K562 treated with DMSO at 1 percent for 12 hours (cell line): ENCODE results near the gene ZNF782. TPM values are rescaled to one million over a fixed set of nuclear protein-coding genes. Genes with fewer than 3 reads are reported as not detected.

ENCODE experiments used
- total RNA-seq: library from RNA; unstranded; fragments of 300-600 nt; gene quantifications from 2 replicates; pipeline ENCODE4 v1.2.3, GENCODE V29; 2022; ENCODE audit not compliant: insufficient read depth

The ZNF782 gene
- total RNA-seq = 1.2 and 4.7 TPM in 2 replicates

GRCh38 chr9:96853781-96854650, at the start of gene ZNF782:
ZNF782 (minus strand) TSS chr9:96854514; CDS start chr9:96851961, 2,553 bp downstream.

Other genes with a start within 250 kb of the ZNF782 start
- gene CDC14B, start 234.7 kb downstream of the ZNF782 start, total RNA-seq = 3.6 and 9.4 TPM in 2 replicates
- 5.4 and 5.7 TPM in 2 replicates for gene PRXL2C, start 199.2 kb downstream of the ZNF782 start, total RNA-seq
- 3.3 and 10.3 TPM in 2 replicates for gene ZNF510, start 76.4 kb downstream of the ZNF782 start, total RNA-seq
- gene NUTM2G, start 74.3 kb upstream of the ZNF782 start, total RNA-seq = 0.43 and 0.52 TPM in 2 replicates
- 1.1 and 2.1 TPM in 2 replicates for gene CTSV, start 184.6 kb upstream of the ZNF782 start, total RNA-seq